DMS79 (cell line): ENCODE measurements around the gene LUZP1.

Experiments used
- DNase-seq: peaks from one replicate; lab custom pipeline; 2025; lab: John Stamatoyannopoulos, UW

LUZP1 gene

GRCh38 chr1:23152966-23153684 lies 15.5 kb downstream of the LUZP1 start:
- no peak for DNase-seq

- no peak for DNase-seq
These were observed 17.9 kb downstream of the LUZP1 start for GRCh38 chr1:23150742-23151141.

GRCh38 chr1:23150125-23150524 lies 18.5 kb downstream of the LUZP1 start:
- DNase-seq: no peak

GRCh38 chr1:23149114-23149513 lies 19.5 kb downstream of the LUZP1 start:
- DNase-seq: no peak

- DNase-seq: no peak
These were observed 20.6 kb downstream of the LUZP1 start for GRCh38 chr1:23148084-23148483.

- no peak for DNase-seq
These were observed 27.6 kb downstream of the LUZP1 start for GRCh38 chr1:23140940-23141596.

GRCh38 chr1:23135268-23135667 lies 33.4 kb downstream of the LUZP1 start:
- no peak for DNase-seq

GRCh38 chr1:23134055-23134454 lies 34.6 kb downstream of the LUZP1 start:
- DNase-seq: no peak

- no peak for DNase-seq
These were observed 35.1 kb downstream of the LUZP1 start for GRCh38 chr1:23133587-23133986.

GRCh38 chr1:23132033-23132432 lies 36.6 kb downstream of the LUZP1 start:
- DNase-seq: no peak

- no peak for DNase-seq
These were observed 38.8 kb downstream of the LUZP1 start for GRCh38 chr1:23129846-23130245.

- DNase-seq: no peak
These were observed 41.9 kb downstream of the LUZP1 start for GRCh38 chr1:23126801-23127200.

GRCh38 chr1:23126200-23126599 lies 42.5 kb downstream of the LUZP1 start:
- no peak for DNase-seq

- no peak for DNase-seq
These were observed 43.2 kb downstream of the LUZP1 start for GRCh38 chr1:23125489-23125888.

GRCh38 chr1:23124259-23125026 lies 44.2 kb downstream of the LUZP1 start:
- no peak for DNase-seq

GRCh38 chr1:23123528-23123927 lies 45.1 kb downstream of the LUZP1 start:
- no peak for DNase-seq

- no peak for DNase-seq
These were observed 45.9 kb downstream of the LUZP1 start for GRCh38 chr1:23122796-23123195.

GRCh38 chr1:23122023-23122748 lies 46.5 kb downstream of the LUZP1 start:
- peak; percentile 98 for DNase-seq

- no peak for DNase-seq
These were observed 48.3 kb downstream of the LUZP1 start for GRCh38 chr1:23120383-23120782.

- DNase-seq: no peak
These were observed 49.5 kb downstream of the LUZP1 start for GRCh38 chr1:23118957-23119792.

GRCh38 chr1:23118407-23118806 lies 50.2 kb downstream of the LUZP1 start:
- DNase-seq: no peak
